Esophagus muscularis mucosa (tissue), 4 donors: Measurements from ENCODE around the gene CABP4.

Source experiments
- EP300 ChIP-seq: sonication (generic); formaldehyde crosslinking; IDR thresholded peaks from one replicate; pipeline ENCODE4 v1.6.1; 2017; ENCODE audit warnings: antibody characterized with exemption
- POLR2A ChIP-seq: fragments of 450-650 bp; IDR thresholded peaks from one replicate; pipeline ENCODE4 v1.6.1; 2017; ENCODE audit warnings: antibody characterized with exemption, moderate library complexity, mild to moderate bottlenecking, low read depth
- POLR2AphosphoS5 ChIP-seq, 2 donors: sonication (generic); formaldehyde crosslinking; IDR thresholded peaks; one replicate each; pipeline ENCODE4 v1.6.1; 2017; ENCODE audit warnings: antibody characterized with exemption in 2 of 2
- TF ChIP-seq, protein P1 (sequence below), 3 experiments: fragments of 200-600 bp in 2 of 3; fragments of 450-650 bp in 1 of 3; sonication (generic) in 2 of 3; IDR thresholded peaks; one replicate each; pipeline ENCODE4 v1.5.1; 2017 to 2019; ENCODE audit warnings: antibody characterized with exemption in 3 of 3, mild to moderate bottlenecking in 2 of 3, moderate library complexity in 1 of 3

DNA sequence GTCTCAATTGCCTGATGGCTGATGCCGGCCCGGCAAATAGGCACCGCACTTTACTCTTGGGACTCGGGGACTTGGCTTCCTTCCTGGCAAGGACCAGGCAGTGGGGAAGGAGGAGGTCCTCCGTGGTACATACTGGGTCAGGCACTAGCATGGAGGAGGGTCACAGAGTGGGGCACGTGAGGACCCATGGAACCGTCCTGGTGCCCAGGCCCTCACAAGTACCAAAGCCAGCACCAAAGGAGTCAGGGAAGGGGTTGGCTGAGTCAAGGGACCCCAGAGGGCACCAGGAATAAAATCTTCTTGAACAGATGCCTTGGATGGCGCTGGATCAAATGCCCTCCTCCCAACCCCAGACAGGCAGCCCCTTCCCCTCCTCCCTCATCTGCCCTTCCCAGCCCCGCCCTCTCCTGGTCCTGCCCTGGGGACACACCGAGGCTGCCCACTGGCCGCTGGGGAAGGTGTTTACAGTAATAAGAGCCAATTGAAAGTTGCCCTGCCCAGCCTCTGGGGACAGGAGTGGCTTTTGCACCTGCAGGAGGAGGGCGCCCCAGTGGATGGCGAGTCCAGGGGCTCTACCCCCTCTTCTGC, 45.3 kb upstream of the CABP4 start:
- TF ChIP-seq, protein P1, sequence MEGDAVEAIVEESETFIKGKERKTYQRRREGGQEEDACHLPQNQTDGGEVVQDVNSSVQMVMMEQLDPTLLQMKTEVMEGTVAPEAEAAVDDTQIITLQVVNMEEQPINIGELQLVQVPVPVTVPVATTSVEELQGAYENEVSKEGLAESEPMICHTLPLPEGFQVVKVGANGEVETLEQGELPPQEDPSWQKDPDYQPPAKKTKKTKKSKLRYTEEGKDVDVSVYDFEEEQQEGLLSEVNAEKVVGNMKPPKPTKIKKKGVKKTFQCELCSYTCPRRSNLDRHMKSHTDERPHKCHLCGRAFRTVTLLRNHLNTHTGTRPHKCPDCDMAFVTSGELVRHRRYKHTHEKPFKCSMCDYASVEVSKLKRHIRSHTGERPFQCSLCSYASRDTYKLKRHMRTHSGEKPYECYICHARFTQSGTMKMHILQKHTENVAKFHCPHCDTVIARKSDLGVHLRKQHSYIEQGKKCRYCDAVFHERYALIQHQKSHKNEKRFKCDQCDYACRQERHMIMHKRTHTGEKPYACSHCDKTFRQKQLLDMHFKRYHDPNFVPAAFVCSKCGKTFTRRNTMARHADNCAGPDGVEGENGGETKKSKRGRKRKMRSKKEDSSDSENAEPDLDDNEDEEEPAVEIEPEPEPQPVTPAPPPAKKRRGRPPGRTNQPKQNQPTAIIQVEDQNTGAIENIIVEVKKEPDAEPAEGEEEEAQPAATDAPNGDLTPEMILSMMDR (IDR thresholded peaks at IDR 0.05) = no peak
- TF ChIP-seq POLR2A (no peak), EP300 (no peak), POLR2AphosphoS5 (IDR thresholded peaks at IDR 0.05) (no peak)
